Fibroblast of skin of back (primary cell): Measurements from ENCODE around the gene ZNF674.
"Not testable (repeated sequence)": the region's sequence is repeated elsewhere in the genome, so short reads cannot be mapped to it uniquely, and the experiment has no call there.

Experiments used
- DNase-seq: peaks from one replicate; pipeline ENCODE4 v3.0.0-alpha.2; 2013

ZNF674 gene

GRCh38 chrX:46463682-46464081 lies 81.5 kb downstream of the ZNF674 start:
- no peak for DNase-seq

GRCh38 chrX:46461660-46462191 lies 83.5 kb downstream of the ZNF674 start:
- DNase-seq = no peak

GRCh38 chrX:46460801-46461659 lies 84.2 kb downstream of the ZNF674 start:
- DNase-seq = not testable (repeated sequence)

- no peak for DNase-seq
These were observed 85.6 kb downstream of the ZNF674 start for GRCh38 chrX:46459603-46460002.

- DNase-seq = no peak
These were observed 88.9 kb downstream of the ZNF674 start for GRCh38 chrX:46456125-46456922.
